HG02678 (cell line): Measurements from ENCODE around the gene C19orf81.

Experiments used
- ATAC-seq: cut with Tn5 transposase; IDR thresholded peaks from one replicate; pipeline ENCODE4 v1.9.1; 2021; ENCODE audit warnings: mild to moderate bottlenecking, moderate library complexity; ENCODE audit not compliant: unreplicated experiment

The C19orf81 gene

DNA sequence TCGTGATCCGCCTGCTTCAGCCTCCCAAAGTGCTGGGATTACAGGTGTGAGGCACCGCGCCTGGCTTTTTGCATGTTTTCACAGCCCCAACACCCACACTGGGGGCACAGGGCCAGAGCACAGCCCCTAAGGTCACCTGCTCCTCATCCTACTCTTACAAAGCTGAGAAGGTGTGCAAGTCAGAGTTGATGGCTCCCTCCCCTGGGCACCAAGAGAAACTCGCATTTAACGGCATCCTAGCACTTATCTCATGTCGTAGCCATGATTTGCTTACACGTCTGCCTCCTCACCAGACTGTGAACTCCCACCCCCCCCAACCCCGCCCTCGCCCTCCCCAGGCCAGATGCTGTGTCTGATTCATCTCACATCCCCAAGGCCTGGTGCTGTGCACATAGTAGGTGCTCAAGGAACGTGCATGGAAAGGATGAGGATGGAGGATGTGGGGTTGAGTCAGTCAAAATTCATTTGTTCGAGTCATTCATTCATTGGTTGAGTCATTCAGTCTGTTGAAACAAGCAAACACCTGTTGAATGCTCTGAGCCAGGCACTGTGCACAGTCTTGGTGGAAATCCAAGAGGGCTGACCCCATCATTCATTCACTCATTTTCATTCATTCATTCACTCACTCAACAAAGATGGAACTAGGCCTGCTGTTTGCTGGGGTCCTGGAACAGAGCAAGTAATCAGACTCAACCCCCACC lies 59.1 kb downstream of the C19orf81 start:
- no peak for ATAC-seq
